ENCODE data around the gene AGBL4. TPM values are rescaled to one million over a fixed set of nuclear protein-coding genes. Genes with fewer than 3 reads are reported as not detected.

Gene AGBL4
- polyA plus RNA-seq, 1 donor (not counting 4 experiments of a cell fraction or from before 2014, with no cell fraction given) = not detected

GRCh38 chr1:48960320-48960719 is 1063.4 kb downstream of the AGBL4 start:
- no peak overlapping the region for H3K4me3 ChIP-seq (ENCODE audit: control insufficient read depth in 2 of 3, extremely low read depth in 1 of 3, insufficient read depth in 2 of 3, low read depth in 1 of 3, low read length in 3 of 3)
- no peaks in the 10 kb centered on the region for H4K20me1 ChIP-seq (ENCODE audit: control insufficient read depth, extremely low read depth, insufficient read depth, low read length)
- DNase-seq (ENCODE audit: low read depth, low spot score) = no peak
- H3K27ac ChIP-seq (ENCODE audit: control insufficient read depth, insufficient read depth, low read length) = no peak overlapping the region
- FAIRE-seq = no peak
- dilution Hi-C loops (cut with MboI; ENCODE audit: extremely low pct_ligation_motif_present, low sequenced_read_pairs) = no loop called here
- H3K9me3 ChIP-seq (ENCODE audit: control insufficient read depth, low read depth, low read length) = no peaks in the 10 kb centered on the region
- no peak for TF ChIP-seq EZH2 (IDR thresholded peaks at IDR 0.05; ENCODE audit: low read length)
- no peak for TF ChIP-seq CTCF (optimal IDR thresholded peaks at IDR 0.05 in 1 of 3, IDR thresholded peaks at IDR 0.05 in 1 of 3, conservative IDR thresholded peaks at IDR 0.05 in 1 of 3; ENCODE audit: extremely low read depth in 1 of 3, insufficient read depth in 2 of 3, low read length in 3 of 3)
- no peaks in the 10 kb centered on the region for H3K79me2 ChIP-seq (ENCODE audit: control insufficient read depth, insufficient read depth, low read length)
- H3K9ac ChIP-seq (ENCODE audit: control insufficient read depth, extremely low read depth, insufficient read depth, low read length) = no peak overlapping the region
- no peaks in the 10 kb centered on the region for H3K27me3 ChIP-seq (ENCODE audit: control insufficient read depth, extremely low read depth, insufficient read depth, low read length)
- H3K4me1 ChIP-seq (ENCODE audit: control insufficient read depth, extremely low read depth, insufficient read depth, low read length) = no peaks in the 10 kb centered on the region
- H3K9me1 ChIP-seq (ENCODE audit: control insufficient read depth, extremely low read depth, insufficient read depth, low read length) = no peaks in the 10 kb centered on the region
- H3K36me3 ChIP-seq (ENCODE audit: control insufficient read depth in 2 of 2, extremely low read depth in 1 of 2, insufficient read depth in 2 of 2, low read length in 2 of 2) = no peaks in the 10 kb centered on the region
- no peak overlapping the region for H3K4me2 ChIP-seq (ENCODE audit: control insufficient read depth, extremely low read depth, insufficient read depth, low read depth, low read length)
- H2AFZ ChIP-seq (ENCODE audit: control insufficient read depth, low read length) = no peak overlapping the region

- no peak for TF ChIP-seq CTCF (optimal IDR thresholded peaks at IDR 0.05 in 1 of 3, IDR thresholded peaks at IDR 0.05 in 1 of 3, conservative IDR thresholded peaks at IDR 0.05 in 1 of 3; ENCODE audit: extremely low read depth in 1 of 3, insufficient read depth in 2 of 3, low read length in 3 of 3)
- no peak for TF ChIP-seq EZH2 (IDR thresholded peaks at IDR 0.05; ENCODE audit: low read length)
- no peaks in the 10 kb centered on the region for H4K20me1 ChIP-seq (ENCODE audit: control insufficient read depth, extremely low read depth, insufficient read depth, low read length)
Measured at GRCh38 chr1:48955774-48956173, 1068.0 kb downstream of the AGBL4 start.

More at GRCh38 chr1:48955774-48956173, 1068.0 kb downstream of the AGBL4 start:
- Histone ChIP-seq H3K36me3 (ENCODE audit: control insufficient read depth in 2 of 2, extremely low read depth in 1 of 2, insufficient read depth in 2 of 2, low read length in 2 of 2) (no peaks in the 10 kb centered on the region), H3K27me3 (ENCODE audit: control insufficient read depth, extremely low read depth, insufficient read depth, low read length) (no peaks in the 10 kb centered on the region), H2AFZ (ENCODE audit: control insufficient read depth, low read length) (no peak overlapping the region), H3K9me3 (ENCODE audit: control insufficient read depth, low read depth, low read length) (no peaks in the 10 kb centered on the region), H3K4me2 (ENCODE audit: control insufficient read depth, extremely low read depth, insufficient read depth, low read depth, low read length) (no peak overlapping the region), H3K9me1 (ENCODE audit: control insufficient read depth, extremely low read depth, insufficient read depth, low read length) (no peaks in the 10 kb centered on the region), H3K4me3 (ENCODE audit: control insufficient read depth in 2 of 3, extremely low read depth in 1 of 3, insufficient read depth in 2 of 3, low read depth in 1 of 3, low read length in 3 of 3) (no peak overlapping the region), H3K27ac (ENCODE audit: control insufficient read depth, insufficient read depth, low read length) (no peak overlapping the region), H3K9ac (ENCODE audit: control insufficient read depth, extremely low read depth, insufficient read depth, low read length) (no peak overlapping the region), H3K4me1 (ENCODE audit: control insufficient read depth, extremely low read depth, insufficient read depth, low read length) (no peaks in the 10 kb centered on the region), H3K79me2 (ENCODE audit: control insufficient read depth, insufficient read depth, low read length) (no peaks in the 10 kb centered on the region)
- DNase-seq (ENCODE audit: low read depth, low spot score) (no peak), FAIRE-seq (no peak)
- dilution Hi-C loops (cut with MboI; ENCODE audit: extremely low pct_ligation_motif_present, low sequenced_read_pairs) = no loop called here

Measured in keratinocyte (primary cell).